ENCODE results near the gene EXD3.

- TF ChIP-seq CTCF (IDR thresholded peaks at IDR 0.05; ENCODE audit: insufficient read depth, low read length) (no peak), POLR2AphosphoS5 (IDR thresholded peaks at IDR 0.05; ENCODE audit: low read depth) (no peak), REST (IDR thresholded peaks at IDR 0.05; ENCODE audit: insufficient replicate concordance, low read depth) (no peak), SPI1 (IDR thresholded peaks at IDR 0.05; ENCODE audit: borderline replicate concordance, low read depth) (no peak)
These were observed 108.9 kb downstream of the EXD3 start for GRCh38 chr9:137313956-137314560.

Data from HL-60 (cell line).